ENCODE results near the gene TSPOAP1.

TSPOAP1 gene

GRCh38 chr17:58340405-58340876 lies 11.8 kb upstream of the TSPOAP1 start:
- FAIRE-seq, result no peak
- DNase-seq (ENCODE audit: low spot score), result no peak

DNA sequence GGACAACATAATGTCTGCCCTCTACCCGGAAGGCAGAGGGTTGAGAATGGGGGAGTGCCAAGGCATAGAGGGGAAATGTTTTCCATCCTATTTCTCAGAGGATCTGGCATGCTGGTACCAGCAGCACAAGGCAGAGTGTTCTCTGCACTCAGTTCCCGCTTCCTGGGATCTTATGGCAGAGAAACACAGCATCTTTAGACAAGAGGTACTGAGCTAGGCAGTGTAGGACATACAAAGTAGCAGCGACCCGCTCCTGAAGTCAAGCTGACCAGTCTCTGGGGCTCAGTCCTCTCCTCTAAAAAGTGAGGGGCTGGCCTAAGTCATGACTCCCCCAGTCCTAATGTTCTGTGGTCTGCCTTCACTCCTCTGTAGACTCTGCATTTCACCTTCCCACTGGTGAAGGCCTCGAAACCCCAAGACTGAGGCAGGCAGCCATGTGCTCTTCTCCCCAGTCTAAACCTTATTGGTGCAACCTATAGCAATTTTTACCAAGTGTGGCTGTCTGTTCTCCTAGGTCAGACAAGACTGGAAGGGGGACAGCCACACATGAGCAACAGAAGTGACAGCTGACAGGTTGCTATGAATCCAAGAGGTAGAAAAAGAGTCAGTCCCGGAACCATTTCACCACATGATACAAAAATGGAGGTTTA lies 11.3 kb upstream of the TSPOAP1 start:
- DNase-seq (ENCODE audit: low spot score) (no peak), FAIRE-seq (no peak)

GRCh38 chr17:58338841-58339754 lies 10.5 kb upstream of the TSPOAP1 start:
- no peak for FAIRE-seq

DNA sequence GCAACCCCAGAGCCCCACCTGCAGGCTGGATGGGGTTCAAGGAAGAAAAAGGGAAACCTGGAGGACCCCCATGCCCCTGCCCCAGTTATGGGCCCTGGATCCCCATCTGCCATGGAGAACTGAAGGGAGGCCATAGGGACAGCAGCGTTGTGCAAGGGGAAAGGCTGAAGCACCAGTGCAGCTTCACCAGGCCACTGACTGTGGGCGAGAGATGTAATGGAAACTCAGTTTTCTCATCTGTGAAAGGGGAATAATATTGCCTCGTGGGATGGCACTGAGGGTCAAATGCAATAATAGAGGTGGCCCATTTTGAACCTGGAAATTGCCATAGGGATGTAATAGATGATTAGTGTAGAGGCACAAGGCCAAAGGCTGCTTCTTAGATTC lies 9.9 kb upstream of the TSPOAP1 start:
- FAIRE-seq (no peak), DNase-seq (ENCODE audit: low spot score) (no peak)

More at GRCh38 chr17:58338841-58339754, 10.5 kb upstream of the TSPOAP1 start:
- no peak for DNase-seq (ENCODE audit: low spot score)

DNA sequence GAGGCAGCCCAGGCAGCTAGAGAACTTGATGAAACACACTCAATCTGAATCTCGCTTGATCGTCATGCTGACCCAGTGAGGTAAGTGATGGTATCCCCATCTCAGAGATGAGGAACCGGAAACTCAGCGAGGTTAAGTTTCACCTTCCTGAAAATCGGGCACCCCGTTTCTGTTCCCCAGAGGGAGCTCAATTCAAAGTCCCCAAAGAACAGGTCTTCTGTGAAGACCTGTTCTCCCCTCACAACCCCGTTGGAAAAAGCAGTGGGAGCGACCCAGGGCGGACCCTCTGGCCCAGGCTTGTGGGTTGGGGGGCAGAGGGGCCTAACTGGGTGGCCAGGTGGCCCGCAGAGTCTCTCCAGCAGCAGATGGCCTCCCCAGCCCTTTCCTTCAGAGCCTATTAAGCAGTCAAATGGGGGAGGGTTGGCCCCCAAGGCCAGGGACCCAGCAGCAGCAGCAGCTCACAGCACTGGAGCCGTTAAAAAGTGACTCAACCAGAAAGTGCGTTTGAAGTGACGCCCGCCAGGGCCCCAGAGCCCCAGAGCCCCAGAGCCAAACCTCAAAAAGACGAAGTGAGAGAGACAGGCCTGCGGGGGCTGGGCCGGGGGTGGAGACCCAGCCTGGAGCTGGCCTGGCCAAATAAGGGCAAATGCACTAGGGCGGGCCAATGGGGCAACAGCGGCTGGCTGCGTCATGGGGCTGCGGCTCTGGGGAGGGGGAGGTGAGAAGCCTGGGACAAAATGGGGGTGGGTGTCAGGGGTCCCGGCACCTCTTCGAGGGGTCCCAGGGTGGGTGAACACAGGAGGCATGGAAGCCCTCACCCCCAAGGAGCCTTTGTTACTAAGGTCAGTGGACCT lies 9.2 kb upstream of the TSPOAP1 start:
- FAIRE-seq (no peak), DNase-seq (ENCODE audit: low spot score) (peak; percentile 70)

DNA sequence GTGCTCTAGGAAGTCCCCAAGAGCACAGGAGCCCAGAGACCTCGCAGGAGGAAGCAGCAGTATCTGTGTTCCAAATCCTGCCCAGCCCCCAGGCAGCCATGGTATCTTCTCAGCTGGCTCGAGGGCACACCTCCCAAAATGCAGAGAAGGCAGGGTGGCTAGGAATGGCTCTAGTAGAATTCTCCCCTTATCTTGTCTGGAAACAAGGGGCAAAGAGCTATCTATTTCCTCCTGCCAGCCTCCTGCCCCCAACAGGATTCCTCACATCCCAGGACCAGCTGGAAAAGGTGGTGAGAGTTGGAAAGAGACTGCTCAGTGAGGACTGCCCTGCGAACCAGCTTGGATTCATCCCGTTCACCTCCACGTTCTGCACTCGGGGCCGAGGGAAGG lies 8.6 kb upstream of the TSPOAP1 start:
- no peak for FAIRE-seq
- DNase-seq (ENCODE audit: low spot score), result no peak

DNA sequence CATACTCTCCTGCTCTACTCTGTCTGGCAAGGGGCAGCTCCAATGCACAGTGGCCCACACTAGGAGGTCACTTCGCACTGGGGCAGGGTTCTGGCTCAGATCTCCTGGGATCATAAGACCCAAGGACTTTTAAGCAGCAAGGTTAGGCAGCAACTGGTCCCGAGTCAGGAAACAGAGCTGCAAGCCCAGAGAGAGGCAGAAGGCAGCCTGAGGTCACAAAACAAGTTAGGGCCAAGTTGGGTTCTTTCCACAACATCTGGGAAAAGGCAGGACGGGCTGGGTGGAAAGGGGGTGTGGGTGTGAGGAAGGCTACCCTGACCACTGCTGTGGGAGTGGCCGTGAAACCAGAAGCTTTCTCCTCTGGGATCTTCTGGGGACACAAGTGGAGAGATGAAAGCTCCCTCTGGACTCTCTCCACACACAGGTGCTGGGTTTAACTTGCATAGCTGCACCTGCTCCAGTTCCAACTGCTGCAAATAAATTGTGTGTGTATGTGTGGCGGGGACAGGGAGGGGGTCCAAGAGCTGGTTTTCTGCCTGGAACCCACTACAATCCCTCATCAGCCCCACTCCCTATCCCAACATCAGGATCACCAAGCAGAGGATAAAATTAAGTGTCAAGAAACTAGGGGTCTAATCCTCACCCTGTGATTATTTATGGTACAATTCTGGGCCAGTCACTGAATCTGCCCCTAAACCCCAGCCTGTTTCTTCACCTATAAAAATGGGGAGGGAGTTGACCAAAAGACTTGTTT lies 8.0 kb upstream of the TSPOAP1 start:
- FAIRE-seq, result no peak

DNA sequence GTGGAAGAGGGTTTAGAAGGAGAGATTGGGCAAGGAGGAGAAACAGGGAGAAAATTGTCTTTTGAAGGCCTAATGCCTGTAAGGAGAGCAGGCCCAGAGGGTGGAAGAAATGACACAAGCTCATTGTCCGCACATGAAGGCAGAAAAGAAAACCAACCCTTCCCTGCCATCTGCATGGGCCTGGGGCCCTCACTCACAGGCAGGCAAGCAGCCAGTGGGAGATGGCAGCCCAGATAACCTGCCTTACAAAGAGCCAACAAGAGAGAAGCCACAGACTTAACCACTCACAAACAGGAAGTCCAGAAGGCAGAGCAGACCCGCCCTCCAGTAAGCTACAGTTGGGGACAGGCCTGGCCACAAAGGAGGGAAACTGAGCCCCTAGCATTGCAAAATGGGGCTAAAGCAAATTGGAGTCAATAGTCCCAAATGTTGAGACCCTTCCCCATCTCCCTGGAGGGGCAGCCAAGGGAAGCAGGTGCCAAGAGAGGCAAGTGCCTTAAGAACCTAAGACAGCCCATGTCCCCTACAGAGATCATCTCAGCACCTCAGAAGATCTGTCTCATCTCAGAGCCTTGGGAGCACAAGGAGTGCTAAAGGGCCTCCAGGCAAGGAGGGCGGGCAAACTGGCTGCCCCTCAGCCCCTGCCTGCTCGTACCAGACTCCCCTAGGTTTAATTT lies 7.3 kb upstream of the TSPOAP1 start:
- FAIRE-seq (no peak), DNase-seq (ENCODE audit: low spot score) (no peak)

More for the DNA sequence above, 8.0 kb upstream of the TSPOAP1 start:
- no peak for DNase-seq (ENCODE audit: low spot score)

GRCh38 chr17:58335061-58335731 lies 6.6 kb upstream of the TSPOAP1 start:
- FAIRE-seq, result no peak
- no peak for DNase-seq (ENCODE audit: low spot score)

GRCh38 chr17:58334661-58335060 lies 6.1 kb upstream of the TSPOAP1 start:
- FAIRE-seq, result no peak
- DNase-seq (ENCODE audit: low spot score), result no peak

- DNase-seq (ENCODE audit: low spot score) (no peak), FAIRE-seq (no peak)
These were observed 5.7 kb upstream of the TSPOAP1 start for GRCh38 chr17:58334256-58334655.

GRCh38 chr17:58333736-58334207 lies 5.2 kb upstream of the TSPOAP1 start:
- no peak for DNase-seq (ENCODE audit: low spot score)
- FAIRE-seq, result no peak

GRCh38 chr17:58332778-58333735 lies 4.5 kb upstream of the TSPOAP1 start:
- DNase-seq (ENCODE audit: low spot score), result no peak
- no peak for FAIRE-seq

DNA sequence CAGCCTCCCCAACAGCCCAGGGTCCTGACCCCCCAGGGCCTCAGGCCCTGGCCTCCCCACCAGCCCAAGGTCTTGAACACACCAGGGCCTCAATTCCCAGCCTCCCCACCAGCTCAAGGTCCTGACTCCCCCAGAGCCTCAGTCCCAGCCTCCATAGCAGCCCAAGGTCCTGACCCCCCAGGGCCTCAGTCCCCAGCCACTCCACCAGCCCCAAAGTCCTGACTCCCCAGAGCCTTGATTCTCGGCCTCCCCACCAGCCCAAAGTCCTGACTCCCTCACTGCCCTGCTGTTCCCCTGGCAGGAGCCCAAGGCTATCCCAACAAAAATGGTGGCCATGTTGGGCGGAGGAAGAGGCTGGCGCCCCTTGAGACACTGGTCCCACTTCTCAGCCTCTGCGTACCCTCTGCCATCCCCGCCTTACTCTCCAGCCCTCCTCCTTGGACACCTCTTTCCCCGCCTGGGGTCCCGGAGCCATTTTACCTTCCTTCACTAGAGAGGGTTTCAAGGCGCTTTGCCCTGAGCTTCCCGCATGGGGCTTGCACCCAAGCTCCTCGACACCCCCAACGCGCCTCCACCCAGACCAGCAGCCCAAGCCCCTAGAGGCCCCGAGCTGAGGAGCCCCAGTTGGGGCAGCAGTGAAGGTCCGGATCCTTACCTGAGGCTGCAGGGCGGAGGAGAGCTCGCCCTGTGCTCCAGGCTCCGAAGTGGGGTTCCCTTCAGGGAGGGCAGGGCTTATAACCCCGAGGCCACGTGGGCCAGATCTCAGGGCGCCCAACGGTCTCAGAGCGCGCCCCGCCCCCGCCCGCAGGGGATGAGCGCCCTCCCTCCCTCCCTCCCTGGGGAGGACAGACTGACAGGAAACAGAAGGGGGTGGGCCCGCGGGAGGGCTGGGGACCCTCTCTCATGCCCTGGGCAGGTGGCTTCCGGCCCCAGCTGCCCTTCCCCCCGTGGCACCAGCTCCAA lies 3.5 kb upstream of the TSPOAP1 start:
- no peak for DNase-seq (ENCODE audit: low spot score)
- no peak for FAIRE-seq

- FAIRE-seq (no peak), DNase-seq (ENCODE audit: low spot score) (no peak)
These were observed 2.6 kb upstream of the TSPOAP1 start for GRCh38 chr17:58330997-58331814.

DNA sequence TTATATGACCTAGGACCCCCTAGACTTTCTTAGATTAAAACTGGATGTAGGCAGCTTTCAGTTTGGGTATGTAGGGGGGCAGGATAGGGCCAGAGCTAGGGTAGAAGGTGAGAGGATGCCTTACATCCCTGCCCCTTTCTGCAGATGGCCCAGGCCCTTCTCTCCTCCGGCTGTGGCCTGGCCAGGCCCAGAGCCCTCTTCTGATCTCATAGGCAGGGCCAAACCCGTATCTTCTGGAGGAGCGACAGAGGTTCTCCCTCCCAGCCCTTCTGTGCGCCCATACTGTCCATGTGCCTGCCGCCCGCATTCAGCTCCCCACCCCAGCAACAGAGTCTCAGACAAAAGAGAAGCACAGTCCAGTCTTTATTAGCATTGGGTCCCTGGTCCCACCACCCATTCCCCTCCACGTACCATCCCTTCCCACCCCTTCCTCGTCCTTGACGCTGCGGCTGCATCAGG lies 2.0 kb upstream of the TSPOAP1 start:
- FAIRE-seq, result no peak

More for the DNA sequence above, 2.0 kb upstream of the TSPOAP1 start:
- DNase-seq (ENCODE audit: low spot score), result no peak

Measured in urothelium cell line (cell line).